ENCODE data around the gene BSG.
A peak's percentile ranks its signal among the peaks of the same experiment; 100 is the strongest.

The BSG gene

DNA sequence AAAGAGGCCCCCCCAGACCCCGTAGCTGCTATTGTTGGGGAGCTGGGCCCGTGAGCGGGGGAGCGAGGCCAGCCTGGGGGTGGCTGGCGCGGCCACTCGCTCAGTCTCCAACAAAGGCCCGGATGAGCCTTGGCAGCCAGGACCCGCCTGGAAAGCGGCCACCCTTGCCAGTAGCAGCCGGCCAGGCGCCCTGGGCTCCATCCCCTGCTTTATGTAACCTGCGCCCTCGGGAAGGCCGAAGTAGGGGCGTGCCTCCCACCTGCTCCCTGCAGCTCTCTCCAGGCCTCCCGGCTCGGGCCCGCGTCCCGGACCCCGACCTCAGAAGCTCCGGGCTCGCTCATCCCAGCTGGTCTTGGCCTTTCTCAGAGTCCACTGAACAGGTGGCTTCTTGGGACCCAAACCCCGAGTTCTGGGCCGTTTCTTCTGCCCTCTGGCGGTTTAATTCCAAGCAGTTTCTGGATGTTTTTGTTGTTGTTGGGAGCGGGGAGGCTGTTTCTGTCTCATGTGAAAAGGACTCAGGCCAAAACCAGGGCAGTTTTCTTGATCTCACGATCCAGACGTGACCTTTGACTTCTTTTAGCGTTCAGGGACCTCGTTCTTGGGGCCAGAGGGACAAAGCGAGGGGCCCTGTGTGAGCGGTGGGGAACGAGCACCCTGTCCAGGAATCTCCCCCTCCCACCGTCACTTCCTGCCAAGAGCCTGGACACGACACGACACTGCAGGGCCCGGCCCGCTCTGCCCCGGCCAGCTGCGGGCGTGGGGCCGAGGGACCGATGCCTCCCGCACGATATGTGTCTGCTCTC is 39.6 kb upstream of the BSG start:
- Histone ChIP-seq H3K4me1 (ENCODE audit: control insufficient read depth, insufficient read depth, low read length) (peaks cover 5% of the 10 kb centered on the region; the same call in 1 of the 2 replicates), H3K36me3 (ENCODE audit: control insufficient read depth, insufficient read depth, low read length) (peaks cover 15% of the 10 kb centered on the region), H3K9me3 (ENCODE audit: control insufficient read depth, insufficient read depth, low read length) (no peaks in the 10 kb centered on the region), H3K27ac (ENCODE audit: low read length) (no peak overlapping the region), H3K4me3 (ENCODE audit: low read length) (peak overlapping the region; percentile 65), H3K27me3 (ENCODE audit: control insufficient read depth, insufficient read depth, low read length) (no peaks in the 10 kb centered on the region)
- no CpG with 5 or more reads among the region's 47 CpGs for WGBS (ENCODE audit: insufficient coverage, insufficient read length)
- DNase-seq (ENCODE audit: low read depth, low spot score) = no peak

DNA sequence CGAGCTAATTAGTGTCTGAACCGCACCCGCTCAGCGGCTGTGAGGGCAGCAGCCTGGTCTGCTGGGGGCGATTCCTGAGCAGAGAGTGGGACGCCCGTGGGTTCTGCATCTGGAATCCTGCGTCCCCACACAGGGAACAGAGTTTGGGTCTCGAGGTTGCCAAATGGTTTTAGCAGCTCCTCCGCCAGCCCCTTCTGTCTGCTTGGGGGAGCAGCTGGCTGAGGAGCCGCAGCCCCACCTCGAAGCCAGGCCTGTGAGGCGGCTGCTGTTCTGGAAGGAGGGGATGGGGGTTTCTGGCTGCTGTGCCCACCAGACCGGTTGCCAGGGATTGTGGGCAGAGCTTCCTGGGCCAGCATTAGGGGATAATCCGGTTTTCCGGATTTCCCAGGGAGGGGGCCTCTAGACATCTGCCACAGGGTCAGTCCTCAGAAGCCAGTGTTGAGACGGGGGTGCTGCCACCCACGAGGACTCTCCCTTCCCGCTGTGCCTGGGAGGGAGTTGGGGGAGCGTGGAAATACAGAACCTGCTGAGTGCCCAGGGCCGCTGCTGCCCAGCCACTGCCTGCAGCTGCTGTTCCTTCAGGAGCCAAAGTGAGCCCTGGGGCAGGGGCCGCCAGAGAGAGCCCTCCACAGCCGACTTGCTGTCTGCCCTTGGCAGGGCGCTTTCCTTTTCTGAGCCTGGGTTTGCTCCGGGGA is 38.9 kb upstream of the BSG start:
- peaks cover 20% of the 10 kb centered on the region for H3K36me3 ChIP-seq (ENCODE audit: control insufficient read depth, insufficient read depth, low read length)
- H3K4me3 ChIP-seq (ENCODE audit: low read length) = peak overlapping the region; percentile 65; the same call in 1 of the 2 replicates
- DNase-seq (ENCODE audit: low read depth, low spot score) = no peak
- no peaks in the 10 kb centered on the region for H3K27me3 ChIP-seq (ENCODE audit: control insufficient read depth, insufficient read depth, low read length)
- WGBS (ENCODE audit: insufficient coverage, insufficient read length) = no CpG with 5 or more reads among the region's 25 CpGs
- H3K4me1 ChIP-seq (ENCODE audit: control insufficient read depth, insufficient read depth, low read length) = peaks cover 5% of the 10 kb centered on the region; the same call in 1 of the 2 replicates
- no peaks in the 10 kb centered on the region for H3K9me3 ChIP-seq (ENCODE audit: control insufficient read depth, insufficient read depth, low read length)
- H3K27ac ChIP-seq (ENCODE audit: low read length) = no peak overlapping the region

DNA sequence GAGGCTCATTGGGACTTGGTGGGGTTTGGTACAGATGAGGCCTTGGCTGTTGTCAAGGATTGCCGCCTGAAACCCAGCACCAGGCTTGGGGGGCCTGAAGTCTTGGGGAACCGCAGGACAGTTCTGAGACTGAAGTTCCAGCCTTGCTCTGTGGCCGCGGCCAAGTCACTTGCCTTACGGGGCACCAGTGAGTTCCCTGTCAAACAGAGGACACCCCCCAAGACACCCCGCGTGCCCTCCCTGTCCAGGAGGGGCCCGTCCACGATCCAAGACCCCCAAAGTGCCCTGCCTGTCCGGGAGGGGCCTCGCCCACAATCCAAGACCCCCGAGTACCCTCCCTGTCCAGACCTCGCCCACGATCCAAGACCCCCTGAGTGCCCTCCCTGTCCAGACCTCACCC is 38.3 kb upstream of the BSG start:
- no peak for DNase-seq (ENCODE audit: low read depth, low spot score)
- Histone ChIP-seq H3K36me3 (ENCODE audit: control insufficient read depth, insufficient read depth, low read length) (peaks cover 26% of the 10 kb centered on the region), H3K4me3 (ENCODE audit: low read length) (no peak overlapping the region), H3K4me1 (ENCODE audit: control insufficient read depth, insufficient read depth, low read length) (peaks cover 5% of the 10 kb centered on the region; the same call in 1 of the 2 replicates), H3K9me3 (ENCODE audit: control insufficient read depth, insufficient read depth, low read length) (no peaks in the 10 kb centered on the region), H3K27me3 (ENCODE audit: control insufficient read depth, insufficient read depth, low read length) (no peaks in the 10 kb centered on the region), H3K27ac (ENCODE audit: low read length) (no peak overlapping the region)
- WGBS (ENCODE audit: insufficient coverage, insufficient read length) = no CpG with 5 or more reads among the region's 14 CpGs

DNA sequence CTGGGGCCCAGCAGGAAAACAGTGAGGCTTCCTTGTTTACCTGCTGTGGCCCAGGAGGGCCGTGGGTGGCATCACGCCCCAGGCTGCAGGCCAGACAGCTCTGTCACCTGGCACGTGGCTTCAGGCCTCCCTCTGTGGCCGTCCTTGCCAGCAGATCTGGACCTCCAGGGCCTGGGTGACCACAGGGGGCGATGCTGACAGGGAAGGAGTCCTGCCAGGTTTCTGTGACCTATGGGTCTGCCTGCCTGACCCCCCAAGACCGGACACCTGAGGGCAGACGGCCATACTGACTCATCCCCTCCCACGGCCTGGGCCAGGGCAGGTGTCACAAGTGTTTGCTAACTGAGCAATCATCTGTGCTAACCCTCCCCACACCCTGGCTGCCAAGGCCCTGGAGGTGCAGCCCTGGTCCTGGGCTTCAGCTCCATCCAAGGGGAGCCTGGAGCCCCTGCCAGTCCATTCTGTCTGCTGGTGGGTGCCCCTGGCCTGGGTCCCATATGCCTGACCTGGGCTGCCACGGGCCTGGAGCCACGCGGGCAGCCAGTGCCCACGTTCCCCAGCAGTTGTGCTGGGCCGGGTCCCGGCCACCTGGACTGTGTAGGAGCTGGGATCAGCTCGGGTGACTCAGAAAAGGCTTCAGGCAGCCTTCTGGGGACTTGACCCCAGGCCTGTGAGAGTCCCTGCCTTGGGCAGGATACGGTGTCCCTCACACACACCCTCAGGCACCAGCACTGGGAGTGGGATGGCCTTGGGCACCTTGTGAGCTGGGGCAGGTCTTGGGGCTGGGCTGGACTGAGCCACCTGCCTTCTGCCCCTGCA is 37.2 kb upstream of the BSG start:
- no CpG with 5 or more reads among the region's 16 CpGs for WGBS (ENCODE audit: insufficient coverage, insufficient read length)
- DNase-seq (ENCODE audit: low read depth, low spot score) = no peak
- no peak overlapping the region for H3K27ac ChIP-seq (ENCODE audit: low read length)
- H3K4me1 ChIP-seq (ENCODE audit: control insufficient read depth, insufficient read depth, low read length) = peaks cover 4% of the 10 kb centered on the region; the same call in 1 of the 2 replicates
- H3K4me3 ChIP-seq (ENCODE audit: low read length) = no peak overlapping the region
- H3K36me3 ChIP-seq (ENCODE audit: control insufficient read depth, insufficient read depth, low read length) = peaks cover 31% of the 10 kb centered on the region
- H3K27me3 ChIP-seq (ENCODE audit: control insufficient read depth, insufficient read depth, low read length) = no peaks in the 10 kb centered on the region
- H3K9me3 ChIP-seq (ENCODE audit: control insufficient read depth, insufficient read depth, low read length) = no peaks in the 10 kb centered on the region

DNA sequence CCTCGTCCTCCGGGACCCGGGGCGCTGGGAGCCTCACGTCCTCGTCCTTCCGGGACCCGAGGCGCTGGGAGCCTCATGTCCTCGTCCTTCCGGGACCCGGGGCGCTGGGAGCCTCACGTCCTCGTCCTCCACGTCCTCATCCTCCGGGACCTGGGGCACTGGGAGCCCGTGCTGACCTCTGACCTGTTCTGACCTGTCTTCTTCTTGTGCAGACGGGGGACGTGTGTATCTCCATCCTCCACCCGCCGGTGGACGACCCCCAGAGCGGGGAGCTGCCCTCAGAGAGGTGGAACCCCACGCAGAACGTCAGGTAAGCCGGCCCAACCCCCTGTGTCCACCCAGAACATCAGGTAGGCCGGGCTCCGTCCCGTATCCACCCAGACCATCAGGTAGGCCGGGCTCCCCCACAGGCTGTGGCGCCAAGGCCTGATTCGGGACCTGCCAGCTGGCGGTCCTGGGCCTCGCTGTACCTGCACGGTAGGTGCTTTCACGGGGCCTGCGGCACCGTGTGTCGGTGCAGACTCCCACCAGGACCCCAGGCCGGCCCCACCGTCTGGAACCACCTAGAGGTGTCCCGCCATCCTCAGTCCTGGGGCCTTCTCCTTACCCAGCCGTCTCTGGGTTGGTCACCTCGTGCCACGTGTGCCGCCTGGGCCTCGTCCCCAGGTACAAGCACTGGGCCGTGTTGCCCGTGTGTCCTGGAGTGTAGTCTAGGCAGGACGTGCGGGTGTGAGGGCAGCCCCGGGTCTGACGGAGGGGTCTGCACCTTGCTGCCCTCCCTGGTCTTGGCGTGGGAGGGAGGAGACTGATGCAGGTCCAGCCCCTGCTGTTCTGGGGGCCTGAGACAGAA is 36.1 kb upstream of the BSG start:
- peaks cover 33% of the 10 kb centered on the region for H3K36me3 ChIP-seq (ENCODE audit: control insufficient read depth, insufficient read depth, low read length)
- no peak overlapping the region for H3K27ac ChIP-seq (ENCODE audit: low read length)
- peaks cover 3% of the 10 kb centered on the region; the same call in 1 of the 2 replicates for H3K4me1 ChIP-seq (ENCODE audit: control insufficient read depth, insufficient read depth, low read length)
- no peak overlapping the region for H3K4me3 ChIP-seq (ENCODE audit: low read length)
- DNase-seq (ENCODE audit: low read depth, low spot score) = no peak
- no peaks in the 10 kb centered on the region for H3K9me3 ChIP-seq (ENCODE audit: control insufficient read depth, insufficient read depth, low read length)
- H3K27me3 ChIP-seq (ENCODE audit: control insufficient read depth, insufficient read depth, low read length) = no peaks in the 10 kb centered on the region
- WGBS (ENCODE audit: insufficient coverage, insufficient read length) = no CpG with 5 or more reads among the region's 55 CpGs

DNA sequence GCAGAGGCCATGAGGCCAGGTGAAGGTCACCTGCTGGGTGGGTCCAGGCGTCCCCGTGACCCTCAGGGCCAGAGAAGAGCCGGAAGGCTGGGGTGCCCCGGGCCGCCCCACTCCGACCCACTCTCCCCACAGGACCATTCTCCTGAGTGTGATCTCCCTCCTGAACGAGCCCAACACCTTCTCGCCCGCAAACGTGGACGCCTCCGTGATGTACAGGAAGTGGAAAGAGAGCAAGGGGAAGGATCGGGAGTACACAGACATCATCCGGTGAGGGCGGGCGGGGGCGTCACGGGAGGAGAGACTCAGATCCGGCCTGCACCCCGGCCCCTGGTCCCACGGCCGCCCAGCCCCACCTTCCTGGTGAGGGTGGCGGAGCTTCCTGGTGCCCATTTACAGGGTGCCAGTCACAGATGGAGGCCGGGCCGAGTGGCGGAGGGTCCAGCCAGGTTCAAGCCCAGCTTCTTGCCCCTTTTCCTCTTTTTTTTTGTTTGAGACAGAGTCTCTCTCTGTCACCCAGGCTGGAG is 35.5 kb upstream of the BSG start:
- peaks cover 37% of the 10 kb centered on the region for H3K36me3 ChIP-seq (ENCODE audit: control insufficient read depth, insufficient read depth, low read length)
- no peak for DNase-seq (ENCODE audit: low read depth, low spot score)

DNA sequence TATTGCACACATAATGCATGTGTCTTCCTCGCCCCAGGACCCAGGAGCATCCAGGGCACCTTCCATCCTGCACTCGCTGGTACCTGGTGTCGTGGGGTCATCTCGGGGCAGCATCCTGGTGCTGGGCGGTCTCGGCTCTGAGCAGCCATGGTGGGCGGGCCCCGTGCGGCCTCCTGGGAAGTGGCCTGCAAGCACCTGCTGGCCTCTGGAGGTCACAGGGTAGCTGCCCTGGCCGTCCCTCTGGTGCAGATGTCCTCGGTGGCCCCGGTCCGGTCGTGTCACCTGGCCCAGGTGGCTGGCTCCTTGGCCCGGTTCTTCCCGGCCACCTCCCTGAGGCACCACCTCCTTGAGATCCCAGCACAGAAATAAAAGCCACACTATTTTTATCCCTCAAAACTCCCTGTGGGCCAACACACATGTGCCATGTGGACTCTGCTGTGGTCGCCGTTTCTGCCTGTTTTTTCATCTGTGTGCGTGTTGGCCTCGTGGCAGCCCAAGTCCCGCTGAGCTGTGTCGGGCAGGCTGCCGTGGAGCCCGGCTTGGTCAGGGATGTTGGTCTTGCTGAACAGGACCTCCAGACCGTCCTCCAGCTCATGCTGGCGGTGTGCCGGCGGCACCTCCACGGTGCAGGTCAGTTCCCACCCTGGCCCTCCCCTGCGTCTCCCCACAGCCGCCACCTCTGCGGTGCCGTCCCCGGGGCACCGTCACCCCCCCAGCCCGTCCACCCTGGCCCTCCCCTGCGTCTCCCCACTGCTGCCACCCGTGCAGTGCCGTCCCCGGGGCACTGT is 33.6 kb upstream of the BSG start:
- Histone ChIP-seq H3K27ac (ENCODE audit: low read length) (no peak overlapping the region), H3K4me1 (ENCODE audit: control insufficient read depth, insufficient read depth, low read length) (no peaks in the 10 kb centered on the region; the same call in 1 of the 2 replicates), H3K9me3 (ENCODE audit: control insufficient read depth, insufficient read depth, low read length) (no peaks in the 10 kb centered on the region), H3K4me3 (ENCODE audit: low read length) (no peak overlapping the region), H3K27me3 (ENCODE audit: control insufficient read depth, insufficient read depth, low read length) (no peaks in the 10 kb centered on the region), H3K36me3 (ENCODE audit: control insufficient read depth, insufficient read depth, low read length) (peaks cover 37% of the 10 kb centered on the region)
- DNase-seq (ENCODE audit: low read depth, low spot score) = no peak
- WGBS (ENCODE audit: insufficient coverage, insufficient read length) = no CpG with 5 or more reads among the region's 40 CpGs

More for the DNA sequence above, 35.5 kb upstream of the BSG start:
- Histone ChIP-seq H3K27ac (ENCODE audit: low read length) (no peak overlapping the region), H3K9me3 (ENCODE audit: control insufficient read depth, insufficient read depth, low read length) (no peaks in the 10 kb centered on the region), H3K27me3 (ENCODE audit: control insufficient read depth, insufficient read depth, low read length) (no peaks in the 10 kb centered on the region), H3K4me3 (ENCODE audit: low read length) (no peak overlapping the region), H3K4me1 (ENCODE audit: control insufficient read depth, insufficient read depth, low read length) (peaks cover 3% of the 10 kb centered on the region; the same call in 1 of the 2 replicates)
- WGBS (ENCODE audit: insufficient coverage, insufficient read length) = no CpG with 5 or more reads among the region's 26 CpGs

DNA sequence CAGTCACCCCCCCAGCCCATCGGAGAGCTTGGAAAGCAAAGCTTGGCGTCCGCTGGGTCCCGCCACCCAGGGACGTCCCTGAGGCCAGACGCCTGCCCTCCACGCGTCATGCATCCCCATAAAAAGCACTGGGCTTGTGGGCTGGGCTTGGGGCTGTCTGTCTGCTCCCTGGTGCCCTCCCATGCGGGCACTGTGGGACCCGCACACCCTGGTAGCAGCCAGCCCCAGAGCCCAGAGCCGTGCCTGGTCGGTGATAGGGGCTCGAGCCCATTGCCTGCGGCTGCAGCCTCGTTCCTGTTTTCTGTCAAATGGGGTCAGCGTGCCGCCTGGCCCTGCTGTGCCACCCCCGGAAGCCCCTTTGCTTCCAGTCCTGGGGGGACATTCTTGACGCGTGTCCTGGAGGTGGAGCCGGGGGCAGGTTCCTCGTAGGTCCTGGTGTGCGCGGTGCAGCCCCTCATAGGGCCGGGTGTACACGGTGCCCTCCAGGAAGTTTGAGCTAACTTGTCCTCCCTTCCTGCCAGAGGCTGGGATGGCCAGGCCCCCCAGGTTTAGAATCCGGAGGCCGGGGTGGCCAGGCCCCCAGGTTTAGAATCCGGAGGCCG is 32.9 kb upstream of the BSG start:
- WGBS (ENCODE audit: insufficient coverage, insufficient read length) = no CpG with 5 or more reads among the region's 30 CpGs
- Histone ChIP-seq H3K27me3 (ENCODE audit: control insufficient read depth, insufficient read depth, low read length) (no peaks in the 10 kb centered on the region), H3K36me3 (ENCODE audit: control insufficient read depth, insufficient read depth, low read length) (peaks cover 37% of the 10 kb centered on the region), H3K4me1 (ENCODE audit: control insufficient read depth, insufficient read depth, low read length) (no peaks in the 10 kb centered on the region; the same call in 1 of the 2 replicates), H3K27ac (ENCODE audit: low read length) (no peak overlapping the region), H3K4me3 (ENCODE audit: low read length) (no peak overlapping the region), H3K9me3 (ENCODE audit: control insufficient read depth, insufficient read depth, low read length) (no peaks in the 10 kb centered on the region)
- no peak for DNase-seq (ENCODE audit: low read depth, low spot score)

Data from iPS DF 6.9 (cell line).